ENCODE results near the gene DTWD2.
"Not testable (repeated sequence)": the region's sequence is repeated elsewhere in the genome, so short reads cannot be mapped to it uniquely, and the experiment has no call there.

Gene DTWD2

DNA sequence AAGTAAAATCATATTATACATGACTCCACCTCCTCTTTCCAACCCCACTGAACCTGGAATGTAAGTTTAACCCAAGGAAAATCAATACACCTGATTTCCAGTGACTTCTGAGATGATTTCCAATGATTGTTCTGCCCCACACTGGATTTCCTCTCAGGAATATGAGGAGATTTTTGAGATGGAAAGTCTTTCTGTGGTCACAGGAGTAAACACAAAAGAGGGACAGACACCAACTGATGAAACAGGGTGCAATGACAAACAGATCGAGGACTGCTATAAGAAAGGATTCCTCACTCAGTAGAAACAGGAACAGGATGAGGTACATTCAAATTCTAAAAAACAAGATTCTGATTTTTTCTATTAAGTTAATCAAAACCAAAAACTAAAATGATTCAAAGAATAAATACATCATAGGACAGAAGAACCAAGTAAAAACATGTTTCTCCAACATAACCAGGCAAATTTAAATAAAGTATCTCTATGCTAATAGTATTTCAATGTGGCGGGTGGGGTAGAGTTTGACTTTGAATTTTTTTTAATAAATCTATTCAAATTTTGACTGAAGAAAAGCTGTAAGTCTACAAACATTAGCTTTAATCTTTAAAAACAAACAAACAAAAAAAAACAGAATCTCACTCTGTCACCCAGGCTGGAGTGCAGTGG lies 42.1 kb downstream of the DTWD2 start:
- DNase-seq: no peak

DNA sequence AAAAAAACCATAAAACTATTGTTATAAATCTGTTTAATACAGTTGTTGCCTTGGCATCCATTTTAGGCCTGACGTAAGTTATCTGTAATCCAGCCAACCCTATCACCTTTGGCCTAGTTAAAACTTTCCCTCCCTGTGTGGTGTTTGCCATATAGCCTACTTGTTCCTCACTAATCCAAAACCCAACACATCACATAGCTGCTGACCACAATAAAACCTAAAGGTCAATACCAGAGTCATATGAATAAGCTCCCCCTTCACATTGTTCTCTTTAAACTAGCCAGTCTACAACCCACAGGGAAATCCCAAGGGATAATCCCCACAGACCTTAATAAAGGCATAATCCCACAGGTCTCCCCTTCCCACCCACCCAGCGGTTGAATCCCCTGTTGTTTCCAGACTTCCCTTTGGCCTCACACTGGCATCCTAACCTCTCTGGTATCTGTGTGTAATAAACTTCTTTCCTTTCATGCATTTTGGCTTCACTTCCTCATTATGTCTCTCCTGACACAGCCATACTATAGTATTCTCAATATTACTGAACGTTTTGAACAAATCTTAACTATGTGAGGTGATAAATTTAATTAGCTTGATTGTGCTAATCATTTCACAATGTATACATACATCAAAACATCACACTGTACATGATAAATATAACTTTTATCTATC lies 50.8 kb downstream of the DTWD2 start:
- no peak for DNase-seq

DNA sequence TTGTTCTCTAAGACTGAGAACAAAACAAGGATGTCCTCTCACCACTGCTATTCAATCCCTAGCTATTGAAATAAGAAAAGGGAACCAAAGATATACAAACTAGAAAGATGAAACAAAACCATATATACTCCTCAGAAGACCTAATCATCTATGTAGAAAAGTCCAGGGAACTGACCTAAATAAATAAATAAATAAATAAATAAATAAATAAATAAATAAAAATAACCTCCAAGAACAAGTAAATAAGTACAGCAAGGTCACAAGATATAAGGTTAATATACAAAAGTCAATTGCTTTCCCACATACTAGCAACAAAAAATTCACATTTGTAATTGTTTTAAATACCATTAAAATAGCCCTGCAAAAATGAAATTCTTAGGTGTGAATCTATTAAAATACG lies 54.6 kb downstream of the DTWD2 start:
- DNase-seq: no peak

DNA sequence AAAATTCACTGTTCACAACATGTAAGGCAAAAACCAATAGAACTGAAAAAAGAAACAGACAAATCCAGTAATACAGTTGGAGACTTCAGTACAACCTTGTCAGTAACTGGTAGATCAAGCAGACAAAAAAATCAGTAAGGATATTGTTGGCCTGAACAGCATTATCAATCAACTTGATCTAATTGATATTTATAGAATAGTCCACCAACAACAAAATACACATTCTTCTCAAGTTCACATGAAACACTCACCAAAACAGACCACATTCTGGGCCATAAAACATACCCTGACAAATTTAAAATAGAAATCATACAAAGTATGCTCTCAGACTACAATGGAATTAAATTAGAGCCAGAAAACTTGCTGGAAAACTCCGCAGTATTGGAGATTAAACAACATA lies 56.8 kb downstream of the DTWD2 start:
- DNase-seq: no peak

DNA sequence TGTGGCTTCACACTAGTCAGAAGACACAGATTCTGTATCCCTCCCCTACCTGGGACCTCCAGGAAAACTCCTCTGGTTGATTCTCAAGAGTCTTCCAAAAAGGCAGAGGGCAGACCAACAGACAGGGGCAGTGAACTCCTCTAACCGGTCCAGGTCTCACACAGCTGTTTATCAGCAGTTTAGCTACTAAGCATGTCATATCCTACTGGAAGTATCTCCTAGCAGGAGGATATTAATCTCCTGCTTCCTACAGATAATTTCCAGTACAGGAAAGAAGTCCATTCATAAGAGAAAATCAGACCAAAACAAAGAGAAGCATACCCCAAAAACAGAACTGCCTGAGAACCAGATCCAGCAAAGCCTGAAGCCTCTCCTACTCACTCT lies 64.3 kb downstream of the DTWD2 start:
- DNase-seq: no peak

DNA sequence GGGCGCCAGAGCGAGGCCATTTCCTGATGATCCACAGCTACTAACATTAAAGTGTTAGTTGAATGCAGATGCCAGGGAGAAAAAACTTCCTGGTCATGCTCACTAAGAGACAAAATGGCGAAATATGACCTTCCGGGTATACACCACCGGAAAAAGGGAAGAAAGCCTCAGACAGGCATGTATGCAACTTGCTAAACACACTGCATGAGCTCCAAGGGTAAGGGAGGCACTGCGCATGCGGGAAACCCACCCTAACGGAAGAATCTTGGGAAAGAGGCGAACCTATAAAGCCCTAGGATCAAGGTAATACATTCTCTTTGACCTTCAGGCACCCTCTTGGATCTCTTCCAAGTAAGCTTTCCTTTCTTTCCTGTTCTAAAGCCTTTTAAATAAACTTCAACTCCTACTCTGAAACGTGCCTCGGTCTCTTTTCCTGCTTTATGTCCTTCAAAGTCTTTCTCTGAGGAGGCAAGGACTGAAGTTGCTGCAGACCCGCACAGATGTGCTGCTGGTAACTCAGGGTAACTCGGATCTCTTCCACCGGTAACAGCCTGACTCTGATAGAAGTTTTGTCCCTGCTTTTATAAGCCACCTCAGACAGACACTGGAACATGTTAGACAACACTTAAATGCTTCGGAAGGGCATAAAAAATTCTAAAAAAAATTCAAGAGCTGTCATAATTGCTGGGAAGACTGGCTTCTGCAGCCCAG lies 64.9 kb downstream of the DTWD2 start:
- no peak for DNase-seq

DNA sequence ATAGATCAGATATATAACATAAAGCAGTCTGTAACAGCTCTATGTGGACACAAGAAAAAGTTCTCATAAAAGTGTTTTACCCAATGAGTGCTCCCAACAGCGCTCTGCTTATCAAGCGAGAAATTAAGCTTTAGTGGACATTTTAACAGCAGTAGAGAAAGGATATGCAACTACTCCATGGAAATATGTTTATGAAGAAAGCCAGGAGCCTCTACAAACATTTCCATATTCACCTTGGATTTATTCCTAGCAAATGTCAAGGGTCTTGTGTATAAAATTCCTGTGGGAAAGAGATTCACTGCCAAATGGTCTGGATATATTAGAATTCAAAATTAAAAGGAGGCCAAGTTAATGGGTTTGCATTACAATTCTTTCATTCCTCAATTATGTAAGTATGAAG lies 66.5 kb downstream of the DTWD2 start:
- no peak for DNase-seq

DNA sequence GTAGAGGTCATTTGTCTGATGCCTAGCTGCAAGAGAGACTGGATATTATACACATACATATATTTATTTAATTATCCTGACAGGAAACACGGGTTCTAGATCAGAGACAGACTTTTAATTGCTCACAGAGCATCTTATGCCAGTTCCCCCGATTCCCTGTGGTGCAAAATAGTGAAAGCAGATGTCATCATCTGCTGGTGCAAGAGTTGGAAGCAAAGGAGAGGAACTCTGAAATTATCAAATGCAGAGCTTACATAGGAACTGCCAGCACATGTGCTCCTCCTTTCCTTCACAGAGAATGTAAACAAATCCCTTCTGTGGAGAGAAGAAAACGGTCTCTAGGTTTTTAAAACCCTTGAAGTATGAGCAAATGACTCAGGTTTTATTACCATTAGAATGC lies 69.3 kb downstream of the DTWD2 start:
- no peak for DNase-seq

DNA sequence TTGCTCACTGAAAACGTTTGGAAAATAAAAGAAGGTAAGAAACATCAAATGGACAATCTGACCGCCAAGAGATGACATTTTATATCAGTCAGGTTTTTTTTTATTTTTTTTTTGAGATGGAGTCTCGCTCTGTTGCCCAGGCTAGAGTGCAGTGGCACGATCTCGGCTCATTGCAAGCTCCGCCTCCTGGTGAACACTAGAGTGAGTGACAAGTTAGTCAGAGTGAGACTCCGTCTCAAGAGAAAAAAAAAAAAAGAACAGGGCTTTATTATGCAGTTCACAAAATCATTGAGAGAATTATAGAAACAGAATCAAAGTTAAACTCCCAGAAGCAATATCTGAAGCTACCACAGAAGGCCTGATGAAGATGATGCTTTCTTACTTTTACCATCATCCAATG lies 70.1 kb downstream of the DTWD2 start:
- DNase-seq: no peak

DNA sequence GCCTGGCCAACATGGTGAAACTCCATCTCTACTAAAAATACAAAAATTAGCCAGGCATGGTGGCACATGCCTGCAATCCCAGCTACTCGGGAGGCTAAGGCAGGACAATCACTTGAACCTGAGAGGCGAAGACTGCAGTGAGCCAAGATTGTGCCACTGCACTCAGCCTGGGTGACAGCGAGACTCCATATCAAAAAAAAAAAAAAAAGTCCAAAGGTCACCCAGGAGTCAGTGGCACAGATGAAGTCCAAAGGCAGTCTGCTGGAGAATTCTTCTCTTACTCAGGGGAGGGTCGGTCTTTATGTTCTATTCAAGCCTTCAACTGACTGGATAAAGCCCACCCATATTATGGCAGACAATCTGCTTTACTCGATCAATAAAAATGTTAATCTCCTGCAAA lies 80.8 kb downstream of the DTWD2 start:
- DNase-seq: not testable (repeated sequence)

DNA sequence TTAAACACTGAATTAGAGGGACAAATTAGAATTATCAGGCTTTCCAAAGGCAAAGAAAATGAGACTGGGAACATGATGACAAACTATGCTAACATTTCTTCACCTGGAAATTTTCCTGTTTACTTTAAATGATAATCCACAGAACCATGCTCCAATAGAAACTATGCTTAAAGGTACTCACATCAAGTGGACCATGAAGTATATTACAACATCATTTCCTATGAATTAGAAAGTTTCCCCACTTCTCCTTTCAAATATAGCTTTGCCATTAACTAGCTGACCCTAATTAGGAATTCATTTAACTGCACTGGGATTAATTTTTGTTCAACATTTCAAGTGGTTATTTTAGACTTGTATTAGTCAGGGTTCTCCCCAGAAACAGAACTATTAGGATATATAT lies 81.4 kb downstream of the DTWD2 start:
- no peak for DNase-seq

DNA sequence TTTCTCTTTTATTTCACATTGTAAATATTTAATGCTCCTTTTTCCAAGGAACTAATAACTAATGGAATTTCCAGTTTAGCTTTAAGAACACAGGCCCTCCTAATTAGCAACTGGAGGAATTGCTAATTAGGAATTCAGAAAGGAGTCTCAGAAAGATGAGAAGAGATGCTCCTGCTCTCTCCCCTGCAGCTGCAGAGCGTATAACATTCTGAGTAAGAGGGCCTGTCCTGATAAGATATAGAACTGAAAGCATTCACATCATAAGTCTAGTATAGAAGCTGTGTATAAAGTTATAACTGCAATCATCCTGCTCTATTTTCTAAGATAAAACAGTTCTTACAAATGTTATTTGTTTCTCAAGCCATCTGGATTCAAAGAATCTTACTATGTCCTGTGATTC lies 83.2 kb downstream of the DTWD2 start:
- no peak for DNase-seq

DNA sequence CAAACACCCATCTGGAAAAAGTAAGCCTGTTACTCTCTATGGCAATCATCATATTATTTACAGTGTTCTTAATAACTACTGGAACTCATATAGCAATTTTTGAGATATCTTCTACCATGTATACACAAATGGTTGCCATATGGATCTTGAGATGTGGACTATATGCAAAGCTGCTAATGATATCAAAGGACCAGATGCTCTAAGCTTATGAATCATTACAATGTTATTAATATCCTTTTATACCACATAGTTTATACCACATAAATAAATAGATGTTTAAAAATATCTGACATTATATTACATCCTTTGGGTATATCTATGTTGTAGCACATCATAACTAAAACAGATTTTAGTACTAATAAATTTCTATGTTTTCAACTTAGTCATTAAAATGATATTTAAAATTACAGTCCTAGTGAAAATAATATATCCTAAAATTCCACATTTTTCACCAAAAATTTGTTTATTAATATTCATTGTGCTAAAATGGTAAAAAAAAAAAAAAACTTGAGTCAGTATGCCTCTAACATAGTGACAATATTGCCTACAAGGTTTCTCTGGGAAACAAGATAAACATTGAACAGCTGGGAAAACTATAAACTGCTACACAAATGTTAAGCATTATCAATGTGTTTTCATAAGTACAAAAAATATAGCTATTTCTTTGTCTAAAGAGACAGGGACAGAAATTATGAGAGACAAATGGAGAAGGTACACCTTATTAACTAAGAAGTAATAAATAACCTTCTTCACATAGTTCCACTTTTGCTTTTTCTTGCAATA lies 85.5 kb downstream of the DTWD2 start:
- DNase-seq: no peak

DNA sequence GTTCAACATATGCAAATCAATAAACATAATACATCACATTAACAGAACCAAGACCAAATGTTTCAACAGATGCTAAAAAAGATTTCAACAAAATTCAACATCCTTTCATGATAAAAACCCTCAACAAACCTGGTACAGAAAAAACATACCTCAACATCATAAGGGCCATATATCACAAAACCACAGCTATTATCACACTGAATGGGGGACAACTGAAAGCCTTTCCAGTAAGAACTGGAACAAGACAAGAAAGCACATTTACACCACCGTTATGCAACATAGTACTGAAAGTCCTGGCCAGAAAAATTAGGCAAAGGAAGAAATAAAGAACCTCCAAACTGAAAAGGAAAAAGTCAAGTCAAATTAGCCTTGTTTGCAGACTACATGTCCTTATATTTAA lies 93.6 kb downstream of the DTWD2 start:
- no peak for DNase-seq

DNA sequence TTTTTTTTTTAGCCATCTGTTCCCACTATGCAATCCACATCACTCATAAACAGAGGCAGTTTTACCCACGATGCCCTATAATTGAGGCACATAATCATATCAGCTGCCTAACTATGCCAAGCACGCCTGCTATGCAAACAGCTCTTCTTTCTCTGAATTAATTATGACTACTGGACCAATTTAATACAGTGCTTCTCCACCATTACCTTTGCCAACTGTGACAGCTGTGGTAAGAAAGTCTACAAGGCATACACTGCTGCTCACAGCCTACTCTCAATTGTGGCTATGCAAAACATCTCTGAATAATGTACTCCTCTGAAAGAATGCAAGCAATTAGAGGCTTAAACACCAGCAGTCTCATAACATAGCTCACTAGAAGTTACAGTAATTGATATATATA lies 97.1 kb downstream of the DTWD2 start:
- no peak for DNase-seq

DNA sequence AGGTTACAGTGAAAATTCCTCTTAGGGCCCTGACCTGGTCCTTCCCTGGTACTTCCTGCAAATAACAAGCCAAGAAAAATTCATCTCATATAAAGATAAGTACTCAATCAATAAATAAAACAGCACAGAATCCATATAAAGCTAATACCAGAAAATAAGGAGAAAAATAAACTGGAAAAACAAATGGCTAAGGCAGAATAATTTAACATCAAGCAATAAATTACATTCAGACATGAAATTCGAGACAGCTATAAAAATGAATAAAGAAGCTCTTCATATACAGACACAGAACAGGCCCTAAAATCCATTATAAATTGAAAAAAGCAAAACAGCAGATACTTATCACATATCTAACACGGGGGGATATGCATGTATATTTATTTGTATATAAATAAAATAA lies 99.2 kb downstream of the DTWD2 start:
- DNase-seq: no peak

DNA sequence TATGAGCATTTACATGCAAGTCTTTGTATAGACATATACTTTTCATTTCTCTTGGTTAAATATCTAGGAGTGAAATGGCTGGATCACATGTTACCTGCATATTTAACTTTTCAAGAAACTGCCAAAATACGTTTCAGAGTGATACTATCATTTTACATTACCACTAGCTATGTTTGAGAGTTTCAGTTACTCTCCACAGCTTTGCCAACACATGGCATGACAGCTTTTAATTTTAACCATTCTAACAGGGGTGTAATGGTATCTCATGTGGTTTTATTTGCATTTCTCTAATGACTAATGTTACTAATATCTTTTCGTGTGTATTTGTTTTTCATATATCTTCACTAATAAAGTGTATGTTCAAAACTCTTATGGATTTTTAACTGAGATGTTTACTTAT lies 99.8 kb downstream of the DTWD2 start:
- DNase-seq: no peak

DNA sequence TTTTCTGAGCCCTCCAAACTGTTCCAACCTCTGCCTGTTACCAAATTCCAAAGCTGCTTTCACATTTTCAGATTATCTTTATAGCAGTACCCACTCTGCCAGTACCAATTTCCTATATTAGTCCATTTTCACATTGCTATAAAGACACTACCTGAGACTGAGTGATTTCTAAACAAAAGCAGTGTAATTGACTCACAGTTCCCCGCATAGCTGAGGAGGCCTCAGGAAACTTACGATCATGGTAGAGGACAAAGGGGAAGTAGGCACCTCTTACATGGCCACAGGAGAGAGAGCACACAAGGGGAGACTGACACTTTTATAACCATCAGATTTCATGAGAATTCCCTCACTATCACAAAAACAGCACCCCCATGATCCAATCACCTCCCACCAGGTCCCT lies 105.0 kb downstream of the DTWD2 start:
- DNase-seq: no peak

DNA sequence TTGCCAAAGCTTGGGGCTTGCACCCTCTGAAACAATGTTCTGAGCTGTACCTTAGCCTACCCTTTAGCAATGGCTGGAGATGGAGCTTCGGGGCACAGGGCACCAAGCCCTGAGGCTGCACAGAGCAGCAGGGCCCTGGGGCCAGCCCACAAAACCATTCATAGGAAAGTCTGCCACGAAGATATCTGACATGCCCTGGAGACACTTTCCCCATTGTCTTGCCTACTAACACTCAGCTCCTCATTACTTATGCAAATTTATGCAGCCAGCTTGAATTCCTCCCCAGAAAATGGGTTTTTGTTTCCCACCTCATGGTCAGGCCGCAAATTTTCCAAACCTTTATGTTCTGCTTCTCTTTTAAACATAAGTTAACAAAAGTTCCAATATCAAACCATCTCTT lies 105.7 kb downstream of the DTWD2 start:
- DNase-seq: no peak

DNA sequence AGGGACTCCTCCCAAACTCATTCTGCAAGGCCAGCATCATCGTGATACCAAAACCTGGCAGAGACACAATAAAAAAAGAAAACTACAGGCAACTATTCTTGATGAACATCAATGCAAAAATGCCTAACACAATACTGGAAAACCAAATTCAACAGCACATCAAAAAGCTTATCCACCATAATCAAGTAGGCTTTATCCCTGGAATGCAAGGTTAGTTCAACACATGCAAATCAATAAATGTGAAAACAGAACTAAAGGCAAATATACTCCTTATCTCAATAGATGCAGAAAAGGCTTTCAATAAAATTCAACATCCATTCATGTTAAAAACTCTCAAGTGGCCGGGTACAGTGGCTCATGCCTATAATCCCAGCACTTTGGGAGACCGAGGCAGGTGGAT lies 111.5 kb downstream of the DTWD2 start:
- DNase-seq: not testable (repeated sequence)

DNA sequence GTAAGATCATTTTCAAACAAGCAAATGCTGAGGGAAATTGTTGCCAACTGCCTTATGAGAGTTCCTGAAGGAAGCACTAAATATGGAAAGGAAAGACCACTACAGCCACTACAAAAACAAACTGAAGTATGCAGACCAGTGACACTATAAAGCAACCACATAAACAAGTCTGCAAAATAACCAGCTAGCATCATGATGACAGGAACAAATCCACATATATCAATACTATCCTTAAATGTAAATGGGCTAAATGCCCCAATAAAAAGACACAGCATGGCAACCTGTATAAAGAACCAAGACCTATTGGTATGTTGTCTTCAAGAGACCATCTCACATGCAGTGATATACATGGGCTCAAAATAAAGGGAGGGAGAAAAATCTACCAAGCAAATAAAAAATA lies 113.2 kb downstream of the DTWD2 start:
- no peak for DNase-seq

DNA sequence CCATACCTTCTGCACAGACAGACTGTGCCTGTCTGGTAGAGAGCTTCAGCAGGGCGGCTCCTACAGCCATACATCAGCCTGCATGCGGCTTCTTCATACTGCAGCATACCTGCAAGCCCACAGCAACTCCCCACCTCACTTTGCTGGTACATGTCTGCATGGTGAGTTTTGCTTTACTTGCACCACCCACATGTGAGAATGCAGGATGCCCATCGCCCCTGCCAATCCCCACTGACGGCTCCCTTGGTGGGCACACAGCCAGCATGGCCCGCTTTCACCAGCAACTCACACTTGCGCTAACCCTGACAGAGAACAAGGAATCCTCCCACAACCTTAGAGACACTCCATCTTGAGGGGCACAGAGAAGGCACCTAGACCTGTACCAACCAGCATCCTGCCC lies 114.9 kb downstream of the DTWD2 start:
- DNase-seq: no peak

DNA sequence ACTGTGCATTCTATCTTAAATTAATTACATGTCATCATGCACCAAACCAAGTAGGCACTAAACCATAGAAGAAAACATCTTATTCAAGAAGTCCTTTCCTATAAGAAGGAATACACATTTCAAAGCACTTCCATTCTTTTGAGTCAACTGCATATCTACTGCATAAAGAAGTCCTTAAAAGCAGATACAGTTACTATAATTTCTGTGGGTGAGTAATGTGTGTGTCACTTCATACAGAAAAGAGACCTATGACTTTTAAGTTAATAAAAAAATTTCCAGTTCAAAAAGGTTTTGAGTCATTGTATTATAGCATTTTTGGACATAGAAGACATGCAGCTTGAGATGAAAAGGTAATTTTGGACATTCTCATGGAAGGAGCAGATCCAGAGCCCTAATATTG lies 125.0 kb downstream of the DTWD2 start:
- no peak for DNase-seq

DNA sequence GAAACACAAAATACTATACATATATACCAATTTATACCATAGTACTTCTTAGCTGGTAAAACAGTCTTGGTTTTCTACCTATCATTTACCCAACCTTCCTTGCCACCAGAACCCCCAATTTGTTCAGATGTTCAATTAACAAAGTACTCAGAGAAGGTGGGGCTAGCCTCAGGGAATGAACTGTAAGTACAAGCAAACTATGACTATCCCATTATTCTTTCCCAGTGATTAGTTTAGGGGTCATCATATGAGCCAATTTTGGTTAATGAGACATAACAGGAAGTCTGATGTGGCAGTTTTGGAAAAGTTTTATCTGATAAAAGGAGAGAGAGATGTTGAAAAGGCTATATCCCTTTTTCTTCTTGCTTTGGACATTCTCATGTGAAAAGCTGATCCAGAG lies 125.8 kb downstream of the DTWD2 start:
- DNase-seq: no peak

All from CD4-positive, alpha-beta T cell treated with Interleukin-17A for 1 hour (primary cell).